Measurements from ENCODE around the gene UBA1. TPM values are rescaled to one million over a fixed set of nuclear protein-coding genes. Genes with fewer than 3 reads are reported as not detected.

The UBA1 gene
- total RNA-seq, 4 donors from 2014 or later = 125 to 218 (median 147) TPM

GRCh38 chrX:47223476-47224250 is 30.0 kb downstream of the UBA1 start:
- Histone ChIP-seq H3K27ac (replicated peaks in 1 of 4) (no peak overlapping the region), H3K27me3 (no peaks in the 10 kb centered on the region), H3K4me3 (no peak overlapping the region), H3K9me3 (no peaks in the 10 kb centered on the region), H3K36me3 (peaks cover 36 to 57% (median 53%) of the 10 kb centered on the region in 4 donors), H3K4me1 (peaks cover 13 to 30% (median 19%) of the 10 kb centered on the region in 4 donors)
- 90% methylated on average over 13 of the region's 13 CpGs for WGBS
- TF ChIP-seq EP300 (IDR thresholded peaks at IDR 0.05) = no peak
- TF ChIP-seq CTCF (IDR thresholded peaks at IDR 0.05) = no peak
- no peak for TF ChIP-seq POLR2AphosphoS5 (IDR thresholded peaks at IDR 0.05)
- TF ChIP-seq POLR2A (IDR thresholded peaks at IDR 0.05; ENCODE audit: low read depth) = no peak
- no peak for DNase-seq (ENCODE audit: extremely low spot score)
- intact Hi-C loops (cut with DNase I) = no loop called here

- Histone ChIP-seq H3K4me3 (no peak overlapping the region), H3K27me3 (no peaks in the 10 kb centered on the region), H3K27ac (replicated peaks in 1 of 4) (no peak overlapping the region), H3K4me1 (peaks cover 10 to 24% (median 19%) of the 10 kb centered on the region in 4 donors), H3K36me3 (peaks cover 38 to 64% (median 60%) of the 10 kb centered on the region in 4 donors), H3K9me3 (no peaks in the 10 kb centered on the region)
- DNase-seq (ENCODE audit: extremely low spot score) = no peak
- no peak for TF ChIP-seq CTCF (IDR thresholded peaks at IDR 0.05)
- no peak for TF ChIP-seq POLR2A (IDR thresholded peaks at IDR 0.05; ENCODE audit: low read depth)
- TF ChIP-seq POLR2AphosphoS5 (IDR thresholded peaks at IDR 0.05) = no peak
- no peak for TF ChIP-seq EP300 (IDR thresholded peaks at IDR 0.05)
- intact Hi-C loops (cut with DNase I) = no loop called here
- WGBS = 92% methylated on average over 11 of the region's 17 CpGs
Observed at GRCh38 chrX:47224266-47224895, 30.8 kb downstream of the UBA1 start.

GRCh38 chrX:47224896-47225290 is 31.3 kb downstream of the UBA1 start:
- peaks cover 38 to 69% (median 65%) of the 10 kb centered on the region in 4 donors for H3K36me3 ChIP-seq
- H3K9me3 ChIP-seq = no peaks in the 10 kb centered on the region
- intact Hi-C loops (cut with DNase I) = no loop called here
- no peak overlapping the region for H3K4me3 ChIP-seq
- H3K27me3 ChIP-seq = no peaks in the 10 kb centered on the region
- no peak for DNase-seq (ENCODE audit: extremely low spot score)
- H3K27ac ChIP-seq (replicated peaks in 1 of 4) = no peak overlapping the region
- H3K4me1 ChIP-seq = peaks cover 5 to 21% (median 14%) of the 10 kb centered on the region in 4 donors
- TF ChIP-seq CTCF (IDR thresholded peaks at IDR 0.05) (no peak), POLR2AphosphoS5 (IDR thresholded peaks at IDR 0.05) (no peak), POLR2A (IDR thresholded peaks at IDR 0.05; ENCODE audit: low read depth) (no peak), EP300 (IDR thresholded peaks at IDR 0.05) (no peak)
- 98% methylated on average over 4 of the region's 4 CpGs for WGBS

GRCh38 chrX:47226071-47226470 is 32.4 kb downstream of the UBA1 start:
- intact Hi-C loops (cut with DNase I) = no loop called here
- Histone ChIP-seq H3K27ac (replicated peaks in 1 of 4) (no peak overlapping the region), H3K36me3 (peaks cover 38 to 69% (median 65%) of the 10 kb centered on the region in 4 donors), H3K4me1 (peaks cover 0 to 10% (median 4%) of the 10 kb centered on the region in 4 donors), H3K9me3 (no peaks in the 10 kb centered on the region), H3K4me3 (no peak overlapping the region), H3K27me3 (no peaks in the 10 kb centered on the region)
- WGBS = 87% methylated on average over 5 of the region's 6 CpGs
- TF ChIP-seq EP300 (IDR thresholded peaks at IDR 0.05) (no peak), CTCF (IDR thresholded peaks at IDR 0.05) (no peak), POLR2A (IDR thresholded peaks at IDR 0.05; ENCODE audit: low read depth) (no peak), POLR2AphosphoS5 (IDR thresholded peaks at IDR 0.05) (no peak)
- no peak for DNase-seq (ENCODE audit: extremely low spot score)

Data from esophagus muscularis mucosa (tissue), 4 donors.